ENCODE measurements around the gene MFSD2A.

MFSD2A gene

DNA sequence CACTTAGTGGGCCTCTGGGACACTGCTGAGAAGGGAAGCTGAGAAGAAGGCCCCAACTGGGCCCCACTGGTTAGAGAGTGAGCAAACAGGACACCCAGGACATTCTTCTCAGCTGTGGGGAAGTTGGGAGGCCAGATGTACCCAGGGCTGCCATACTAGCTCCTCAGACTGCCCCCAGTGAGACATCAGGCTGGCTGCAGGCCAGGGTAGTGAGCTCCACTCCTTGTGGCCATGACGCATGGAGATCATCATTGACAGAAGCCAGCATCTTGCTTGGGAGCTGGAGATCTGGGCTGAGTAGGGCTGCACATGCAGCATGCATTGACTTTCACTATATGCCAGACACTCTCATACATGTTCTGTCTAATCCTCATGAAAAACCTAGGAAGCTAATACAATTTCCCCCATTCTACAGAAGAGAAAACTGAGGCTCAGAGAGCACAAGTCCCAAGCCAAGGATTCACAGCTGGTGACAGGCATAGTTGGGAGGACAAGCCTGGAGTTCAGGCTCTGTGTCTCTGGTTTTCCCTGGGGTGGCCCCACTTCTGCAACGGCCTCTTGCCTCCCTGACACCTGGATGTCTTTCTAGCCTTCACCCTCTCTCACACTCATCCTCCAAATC lies 29.1 kb upstream of the MFSD2A start:
- Histone ChIP-seq H3K9ac (ENCODE audit: low read length) (no peak overlapping the region), H3K4me1 (ENCODE audit: insufficient read depth, low read length, severe bottlenecking) (no peaks in the 10 kb centered on the region), H3K27me3 (ENCODE audit: insufficient read depth, low read length) (0 out of 2 replicates have a peak, but pooled peaks cover 4% of the 10 kb centered on the region), H4K20me1 (ENCODE audit: insufficient read depth, low read length) (no peaks in the 10 kb centered on the region), H3K36me3 (ENCODE audit: insufficient read depth, low read length) (no peaks in the 10 kb centered on the region), H3F3A (ENCODE audit: insufficient read depth, low read length) (no peaks in the 10 kb centered on the region), H3K9me3 (ENCODE audit: low read length) (no peaks in the 10 kb centered on the region), H3K79me2 (ENCODE audit: insufficient read depth, low read length) (no peaks in the 10 kb centered on the region), H3K4me2 (ENCODE audit: low read length) (no peak overlapping the region), H2AFZ (ENCODE audit: low read length) (no peak overlapping the region), H3K27ac (ENCODE audit: low read depth, low read length, poor library complexity, severe bottlenecking) (no peak overlapping the region), H3K9me2 (ENCODE audit: low read depth, low read length) (no peaks in the 10 kb centered on the region), H3K4me3 (ENCODE audit: low read depth, low read length, poor library complexity, severe bottlenecking) (no peak overlapping the region)
- TF ChIP-seq, protein P1, sequence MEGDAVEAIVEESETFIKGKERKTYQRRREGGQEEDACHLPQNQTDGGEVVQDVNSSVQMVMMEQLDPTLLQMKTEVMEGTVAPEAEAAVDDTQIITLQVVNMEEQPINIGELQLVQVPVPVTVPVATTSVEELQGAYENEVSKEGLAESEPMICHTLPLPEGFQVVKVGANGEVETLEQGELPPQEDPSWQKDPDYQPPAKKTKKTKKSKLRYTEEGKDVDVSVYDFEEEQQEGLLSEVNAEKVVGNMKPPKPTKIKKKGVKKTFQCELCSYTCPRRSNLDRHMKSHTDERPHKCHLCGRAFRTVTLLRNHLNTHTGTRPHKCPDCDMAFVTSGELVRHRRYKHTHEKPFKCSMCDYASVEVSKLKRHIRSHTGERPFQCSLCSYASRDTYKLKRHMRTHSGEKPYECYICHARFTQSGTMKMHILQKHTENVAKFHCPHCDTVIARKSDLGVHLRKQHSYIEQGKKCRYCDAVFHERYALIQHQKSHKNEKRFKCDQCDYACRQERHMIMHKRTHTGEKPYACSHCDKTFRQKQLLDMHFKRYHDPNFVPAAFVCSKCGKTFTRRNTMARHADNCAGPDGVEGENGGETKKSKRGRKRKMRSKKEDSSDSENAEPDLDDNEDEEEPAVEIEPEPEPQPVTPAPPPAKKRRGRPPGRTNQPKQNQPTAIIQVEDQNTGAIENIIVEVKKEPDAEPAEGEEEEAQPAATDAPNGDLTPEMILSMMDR (IDR thresholded peaks at IDR 0.05; ENCODE audit: low read length): no peak
- TF ChIP-seq EZH2 (IDR thresholded peaks at IDR 0.05; ENCODE audit: borderline replicate concordance, low read length): no peak

DNA sequence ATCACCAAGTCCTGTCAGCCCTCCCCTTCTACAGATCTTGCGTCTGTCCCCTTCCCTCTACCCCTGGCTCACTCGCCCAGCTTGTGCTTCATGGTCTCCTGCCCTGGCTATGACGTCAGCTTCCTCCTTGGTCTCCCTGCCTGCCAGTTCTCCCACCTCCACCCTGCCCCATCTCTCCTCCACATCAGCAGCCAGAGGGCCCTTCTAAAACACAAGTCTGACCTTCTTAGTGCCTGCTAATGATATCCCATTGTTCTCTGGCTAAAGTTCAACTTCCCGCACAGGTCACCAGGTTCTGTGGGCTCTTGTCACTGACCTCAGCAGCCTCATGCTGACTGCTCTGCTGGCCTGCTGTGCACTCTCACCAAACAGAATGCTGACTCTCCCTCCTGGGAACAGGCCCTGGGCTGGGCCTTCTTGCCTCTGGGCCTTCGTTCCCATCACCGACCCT lies 28.6 kb upstream of the MFSD2A start:
- H3K9me3 ChIP-seq (ENCODE audit: low read length): no peaks in the 10 kb centered on the region
- H3F3A ChIP-seq (ENCODE audit: insufficient read depth, low read length): no peaks in the 10 kb centered on the region
- H3K79me2 ChIP-seq (ENCODE audit: insufficient read depth, low read length): no peaks in the 10 kb centered on the region
- H3K4me2 ChIP-seq (ENCODE audit: low read length): no peak overlapping the region
- H3K27ac ChIP-seq (ENCODE audit: low read depth, low read length, poor library complexity, severe bottlenecking): no peak overlapping the region
- no peaks in the 10 kb centered on the region for H3K36me3 ChIP-seq (ENCODE audit: insufficient read depth, low read length)
- H3K9ac ChIP-seq (ENCODE audit: low read length): no peak overlapping the region
- no peak overlapping the region for H3K4me3 ChIP-seq (ENCODE audit: low read depth, low read length, poor library complexity, severe bottlenecking)
- TF ChIP-seq EZH2 (IDR thresholded peaks at IDR 0.05; ENCODE audit: borderline replicate concordance, low read length): no peak
- TF ChIP-seq, protein P1 (IDR thresholded peaks at IDR 0.05; ENCODE audit: low read length): no peak
- 0 out of 2 replicates have a peak, but pooled peaks cover 4% of the 10 kb centered on the region for H3K27me3 ChIP-seq (ENCODE audit: insufficient read depth, low read length)
- no peaks in the 10 kb centered on the region for H4K20me1 ChIP-seq (ENCODE audit: insufficient read depth, low read length)
- H2AFZ ChIP-seq (ENCODE audit: low read length): no peak overlapping the region
- no peaks in the 10 kb centered on the region for H3K9me2 ChIP-seq (ENCODE audit: low read depth, low read length)
- H3K4me1 ChIP-seq (ENCODE audit: insufficient read depth, low read length, severe bottlenecking): no peaks in the 10 kb centered on the region

DNA sequence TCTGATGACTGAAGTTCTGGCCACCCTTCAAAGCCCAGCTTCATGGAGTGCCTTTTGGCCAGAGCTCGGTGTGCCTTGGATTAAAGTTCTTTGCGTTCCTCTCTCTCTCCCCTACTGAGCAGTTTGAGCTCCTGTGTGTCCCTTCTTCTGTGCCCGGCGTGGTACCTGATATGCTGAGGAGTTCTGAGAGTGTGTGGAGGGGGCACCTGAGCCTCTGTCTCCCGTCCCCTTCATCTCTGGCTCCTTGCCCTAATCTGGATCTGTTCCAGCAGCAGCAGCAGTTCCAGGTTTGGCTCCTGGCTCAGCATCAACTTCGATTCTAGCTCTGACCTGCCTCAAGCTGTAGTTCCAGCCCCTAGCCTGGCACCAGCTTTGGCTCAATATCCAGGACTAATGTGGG lies 28.1 kb upstream of the MFSD2A start:
- Histone ChIP-seq H3K9me3 (ENCODE audit: low read length) (no peaks in the 10 kb centered on the region), H2AFZ (ENCODE audit: low read length) (no peak overlapping the region), H3K4me1 (ENCODE audit: insufficient read depth, low read length, severe bottlenecking) (no peaks in the 10 kb centered on the region), H4K20me1 (ENCODE audit: insufficient read depth, low read length) (no peaks in the 10 kb centered on the region), H3K36me3 (ENCODE audit: insufficient read depth, low read length) (no peaks in the 10 kb centered on the region), H3K27ac (ENCODE audit: low read depth, low read length, poor library complexity, severe bottlenecking) (no peak overlapping the region), H3K27me3 (ENCODE audit: insufficient read depth, low read length) (0 out of 2 replicates have a peak, but pooled peaks cover 4% of the 10 kb centered on the region), H3K4me3 (ENCODE audit: low read depth, low read length, poor library complexity, severe bottlenecking) (no peak overlapping the region), H3K4me2 (ENCODE audit: low read length) (no peak overlapping the region), H3K79me2 (ENCODE audit: insufficient read depth, low read length) (no peaks in the 10 kb centered on the region), H3F3A (ENCODE audit: insufficient read depth, low read length) (no peaks in the 10 kb centered on the region), H3K9ac (ENCODE audit: low read length) (no peak overlapping the region), H3K9me2 (ENCODE audit: low read depth, low read length) (no peaks in the 10 kb centered on the region)
- TF ChIP-seq, protein P1 (IDR thresholded peaks at IDR 0.05; ENCODE audit: low read length): no peak
- no peak for TF ChIP-seq EZH2 (IDR thresholded peaks at IDR 0.05; ENCODE audit: borderline replicate concordance, low read length)

All from OCI-LY1 (cell line).